ENCODE data around the gene OR8D1.

Gene OR8D1

DNA sequence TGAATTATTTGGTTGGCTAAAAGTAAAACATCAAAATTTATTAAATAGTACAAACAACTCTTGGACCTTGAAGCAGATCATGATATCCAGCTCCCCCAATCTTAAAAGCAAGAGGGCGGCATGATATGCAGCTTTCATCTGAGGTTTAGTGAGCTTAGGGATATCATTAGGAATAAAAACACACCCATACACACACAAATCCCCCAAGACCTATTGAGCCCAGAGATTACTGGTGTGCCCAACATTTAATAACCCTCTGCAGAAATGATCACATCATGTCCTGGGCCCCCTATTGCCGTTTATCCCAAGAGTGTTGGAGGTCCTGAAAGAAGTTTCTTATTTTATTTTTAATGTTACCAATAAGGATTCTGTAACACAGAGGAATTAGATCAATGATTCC, at the start of gene OR8D1:
Gene OR8D1 (minus strand): TSS at position 101 of the 400 bp plus-strand sequence. CDS start 3,183 bp downstream, outside the sequence.
- no peak for DNase-seq (ENCODE audit: low read depth, low spot score)

- no peak for DNase-seq (ENCODE audit: low read depth, low spot score)
Observed at GRCh38 chr11:124359566-124359965, 45.8 kb upstream of the OR8D1 start.

DNA sequence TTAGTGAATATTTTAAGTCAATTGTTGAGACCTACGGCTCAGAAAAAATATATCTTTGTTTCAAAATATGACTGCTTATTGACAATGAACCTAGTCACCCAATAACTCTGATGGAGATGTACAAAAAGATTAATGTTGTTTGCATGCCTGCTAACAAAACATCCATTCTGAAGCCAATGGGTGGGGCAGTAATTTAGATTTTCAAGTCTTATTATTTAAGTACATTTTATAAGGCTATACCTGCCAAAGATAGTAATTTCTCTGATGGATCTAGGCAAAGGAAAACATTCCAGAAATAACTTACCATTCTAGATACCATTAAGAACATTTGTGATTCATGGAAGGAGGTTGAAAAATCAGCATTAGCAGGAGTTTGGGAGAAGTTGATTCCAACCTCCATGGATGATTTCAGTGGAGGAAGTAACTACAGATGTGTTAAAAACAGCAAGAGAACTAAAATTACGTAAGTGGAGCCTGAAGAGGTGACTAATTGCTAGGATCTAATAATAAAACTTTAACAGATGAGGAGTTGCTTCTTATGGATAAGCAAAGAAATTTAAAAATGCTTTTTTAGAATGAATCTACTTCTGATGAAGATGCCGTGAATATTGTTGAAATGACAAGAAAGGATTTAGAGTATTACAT, 32.7 kb upstream of the OR8D1 start:
- DNase-seq (ENCODE audit: low read depth, low spot score) = no peak

DNA sequence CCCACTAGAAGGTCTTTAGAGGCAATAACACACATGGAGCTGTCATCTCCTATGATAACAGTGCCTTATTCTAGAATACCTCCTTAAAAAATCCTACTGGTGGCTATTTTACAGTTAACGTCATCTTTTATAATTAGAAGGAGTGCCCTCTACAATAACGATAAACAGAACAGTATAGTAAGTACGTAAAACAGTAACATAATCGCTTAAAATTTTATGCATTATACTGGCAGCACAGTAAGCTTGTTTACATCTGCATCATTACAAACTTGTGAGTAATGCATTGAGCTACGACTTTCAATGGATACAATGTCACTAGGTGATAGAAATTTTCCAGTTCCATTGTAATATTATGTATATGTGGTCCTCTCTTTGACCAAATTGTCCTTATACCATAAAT, 30.6 kb upstream of the OR8D1 start:
- no peak for DNase-seq (ENCODE audit: low read depth, low spot score)

DNA sequence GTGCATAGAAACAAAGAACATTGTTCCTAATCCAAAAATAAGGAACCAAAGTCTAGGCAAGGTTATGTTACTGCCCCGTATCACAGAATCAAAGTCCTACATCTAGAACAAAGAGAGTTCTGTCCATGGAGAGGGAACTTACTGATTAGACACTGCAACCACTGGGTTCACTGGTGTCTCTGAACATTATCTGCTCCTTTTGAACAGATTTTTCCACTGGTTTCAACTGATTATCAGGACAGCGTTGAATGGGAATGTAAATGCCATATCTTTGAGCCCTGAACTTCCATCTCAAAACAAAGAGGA, 26.3 kb upstream of the OR8D1 start:
- no peak for DNase-seq (ENCODE audit: low read depth, low spot score)

GRCh38 chr11:124339396-124340141, 25.8 kb upstream of the OR8D1 start:
- no peak for DNase-seq (ENCODE audit: low read depth, low spot score)

DNA sequence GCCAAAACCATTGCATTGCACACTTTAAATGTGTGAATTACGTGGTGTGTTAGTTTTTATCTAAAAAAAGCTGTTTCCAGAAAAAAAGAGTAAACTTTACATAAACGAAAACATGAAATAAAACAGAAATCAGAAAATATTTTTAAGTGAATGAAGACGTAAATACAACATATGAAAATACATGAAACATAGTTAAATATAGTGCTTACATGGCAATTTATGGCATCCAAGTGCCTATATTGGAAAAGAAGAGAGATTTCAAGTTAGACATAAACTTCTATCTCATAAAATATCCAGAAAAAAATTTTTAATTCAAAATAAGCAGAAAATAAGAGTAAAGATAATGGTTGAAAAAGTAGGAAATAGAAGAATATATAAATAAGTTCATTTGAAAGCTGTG, 18.1 kb upstream of the OR8D1 start:
- DNase-seq (ENCODE audit: low read depth, low spot score) = no peak

- DNase-seq (ENCODE audit: low read depth, low spot score) = no peak
Observed at GRCh38 chr11:124329787-124330478, 16.2 kb upstream of the OR8D1 start.

- no peak for DNase-seq (ENCODE audit: low read depth, low spot score)
Observed at GRCh38 chr11:124327775-124328174, 14.0 kb upstream of the OR8D1 start.

DNA sequence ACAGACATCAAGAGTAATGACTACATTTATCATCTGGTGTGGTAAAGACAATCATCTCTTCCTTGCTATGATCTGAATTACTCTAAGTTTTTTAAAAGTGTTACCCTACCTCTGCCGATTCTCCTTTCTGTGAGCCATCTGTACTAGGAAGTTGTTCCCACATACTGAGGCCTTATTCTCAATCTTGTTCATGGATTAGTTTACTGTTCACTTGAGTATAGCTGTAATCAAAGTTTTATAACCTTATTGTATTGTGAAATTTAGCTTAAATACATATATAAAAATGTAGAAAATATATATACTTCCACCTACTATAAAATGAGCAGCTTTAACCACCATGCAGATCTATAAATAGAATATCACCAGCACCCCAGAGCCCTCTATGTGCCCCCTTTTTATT, 8.6 kb upstream of the OR8D1 start:
- DNase-seq (ENCODE audit: low read depth, low spot score) = no peak

DNA sequence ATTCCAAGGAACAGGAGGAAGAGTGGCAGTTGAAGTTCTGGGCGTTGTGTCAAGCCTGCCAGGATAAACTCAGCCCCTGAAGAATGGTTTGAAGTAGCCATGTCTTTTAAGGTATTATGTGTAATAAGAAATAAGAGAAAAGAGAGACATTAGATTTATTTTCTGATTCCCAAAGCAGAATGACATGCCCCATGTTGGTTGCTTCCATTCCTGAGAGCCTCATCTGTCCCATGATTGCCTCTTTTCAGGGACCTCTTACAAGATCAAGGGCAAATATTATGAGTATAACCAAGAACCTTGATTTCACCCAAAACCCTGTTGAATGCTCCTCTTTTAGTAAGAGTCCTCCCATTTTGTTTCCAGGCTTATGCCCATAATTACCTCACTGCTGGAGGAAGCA, 6.3 kb upstream of the OR8D1 start, which contains the start of gene OR8D2:
Gene OR8D2 (minus strand): TSS at position 101 of the 400 bp plus-strand sequence. CDS start 0 bp downstream, at position 101.
- DNase-seq (ENCODE audit: low read depth, low spot score) = no peak

DNA sequence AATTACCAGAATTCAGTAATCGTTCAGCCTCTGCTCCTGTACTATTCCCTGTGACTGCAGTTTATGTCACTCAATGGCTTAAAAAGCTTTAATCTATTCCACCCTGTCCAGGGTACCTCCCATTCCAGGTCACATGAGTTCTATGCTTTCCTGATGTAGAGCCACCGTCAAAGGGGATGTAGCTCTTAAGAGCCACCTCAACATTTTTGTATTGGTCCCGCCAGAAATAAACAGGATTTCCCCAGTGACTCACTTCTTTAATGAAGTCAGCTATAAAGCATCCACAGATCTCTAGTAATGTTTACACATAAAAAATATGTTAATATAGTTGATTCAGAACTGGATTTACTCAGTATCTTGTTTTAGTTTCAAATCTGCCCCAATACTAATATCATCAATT, 1.3 kb upstream of the OR8D1 start:
- DNase-seq (ENCODE audit: low read depth, low spot score) = no peak

DNA sequence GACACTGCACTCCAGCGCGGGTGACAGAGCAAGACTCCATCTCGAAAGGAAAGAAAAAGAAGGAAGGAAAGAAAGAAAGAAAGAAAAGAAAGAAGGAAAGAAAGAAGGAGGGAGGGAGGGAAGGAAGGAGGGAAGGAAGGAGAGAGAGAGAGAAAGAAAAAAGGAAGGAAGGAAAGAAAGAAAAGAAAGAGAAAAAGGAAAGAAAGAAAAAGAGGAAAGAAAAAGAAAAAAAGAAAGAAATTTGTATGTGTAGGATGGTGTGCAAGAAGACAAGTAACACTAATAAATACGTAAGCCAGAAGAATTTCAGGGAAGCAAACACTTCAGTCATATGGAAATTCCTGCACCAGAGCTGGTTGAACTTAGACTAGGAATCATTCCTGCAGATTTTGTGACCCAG, 618 bp downstream of the OR8D1 start:
- no peak for DNase-seq (ENCODE audit: low read depth, low spot score)

- DNase-seq (ENCODE audit: low read depth, low spot score) = no peak
Observed at GRCh38 chr11:124311670-124312069, 2.1 kb downstream of the OR8D1 start.

GRCh38 chr11:124311269-124311668, 2.5 kb downstream of the OR8D1 start:
- DNase-seq (ENCODE audit: low read depth, low spot score) = no peak

DNA sequence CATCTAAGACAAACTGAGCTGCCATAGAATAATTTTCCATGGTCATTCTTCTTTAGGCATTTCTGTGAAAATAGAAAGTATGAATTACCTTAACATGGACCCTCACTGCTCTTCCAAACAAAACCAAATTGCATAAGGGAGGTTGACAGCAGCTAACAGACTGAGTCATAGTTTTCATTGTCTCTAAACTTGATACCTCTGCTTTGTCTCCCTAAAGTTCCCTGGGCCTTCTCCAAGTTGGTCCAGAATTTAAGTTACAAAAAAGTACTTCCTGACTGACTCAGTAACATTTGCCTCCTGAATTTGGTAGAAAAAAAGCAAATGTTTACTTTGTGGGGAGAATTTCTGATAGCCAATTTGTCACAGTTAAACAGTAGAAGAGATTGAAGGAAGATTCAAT, 3.0 kb downstream of the OR8D1 start:
- DNase-seq (ENCODE audit: low read depth, low spot score) = no peak

DNA sequence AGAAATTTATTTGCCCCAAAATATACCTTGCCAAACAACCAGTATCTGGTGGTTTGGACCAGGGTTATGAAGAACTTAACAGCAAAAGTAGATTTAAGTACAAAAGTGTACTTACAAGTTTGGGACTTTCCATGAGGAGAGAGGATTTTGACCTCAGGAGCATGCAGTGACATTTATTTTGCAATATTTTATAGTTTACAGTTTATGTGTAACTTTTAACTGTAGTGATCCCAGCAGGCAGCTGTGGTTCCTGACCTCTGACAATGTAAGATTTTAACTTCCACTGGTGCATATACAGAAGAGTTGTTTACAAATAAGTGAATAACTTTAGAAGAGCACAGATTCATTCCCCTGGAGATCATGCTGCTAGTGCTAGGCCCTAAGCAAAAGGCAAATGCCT, 6.7 kb downstream of the OR8D1 start:
- no peak for DNase-seq (ENCODE audit: low read depth, low spot score)

- no peak for DNase-seq (ENCODE audit: low read depth, low spot score)
Observed at GRCh38 chr11:124302347-124303125, 11.2 kb downstream of the OR8D1 start.

DNA sequence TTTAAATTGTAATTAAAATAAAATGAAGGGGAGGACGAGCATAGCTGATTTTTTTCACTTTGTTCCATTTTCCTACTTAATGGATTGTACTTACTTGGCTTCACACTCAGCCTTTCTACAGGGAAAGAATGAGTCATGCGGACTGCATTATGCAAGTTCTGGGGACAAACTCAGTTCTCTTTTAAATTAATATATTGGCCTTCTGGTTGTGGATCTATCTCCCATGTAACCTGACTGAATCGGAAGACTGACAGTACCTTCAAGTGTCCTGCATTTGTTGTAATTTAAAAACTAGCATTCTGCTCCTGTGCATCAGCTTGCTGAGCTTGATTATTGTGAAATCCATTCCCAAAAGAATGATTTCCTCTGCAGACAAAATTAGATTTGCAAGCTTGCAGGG, 12.2 kb downstream of the OR8D1 start:
- DNase-seq (ENCODE audit: low read depth, low spot score) = no peak

DNA sequence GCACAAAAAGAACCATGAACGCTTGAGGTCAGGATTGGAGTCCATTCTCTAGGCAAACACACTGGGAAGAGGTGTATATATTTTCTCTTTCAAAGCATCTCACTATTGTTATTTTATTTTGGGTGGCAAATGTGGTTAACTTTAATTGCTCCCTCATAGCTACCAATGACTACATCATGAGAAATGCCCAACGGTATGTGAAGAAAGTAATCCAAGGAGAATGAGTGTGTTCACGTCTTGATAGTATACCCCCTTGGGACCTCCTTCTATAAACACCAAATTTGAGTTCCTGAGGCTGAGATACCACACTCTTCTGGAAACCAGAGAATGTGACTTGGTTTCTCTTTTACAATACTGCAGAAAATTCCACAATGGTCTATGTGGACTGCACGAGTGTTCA, 15.8 kb downstream of the OR8D1 start:
- DNase-seq (ENCODE audit: low read depth, low spot score) = no peak

- DNase-seq (ENCODE audit: low read depth, low spot score) = no peak
Observed at GRCh38 chr11:124296016-124296415, 17.7 kb downstream of the OR8D1 start.

- no peak for DNase-seq (ENCODE audit: low read depth, low spot score)
Observed at GRCh38 chr11:124294687-124295086, 19.1 kb downstream of the OR8D1 start.

All from activated CD4-positive, CD25-positive, alpha-beta regulatory T cell treated with anti-CD3 and anti-CD28 coated beads, Interleukin-2, amount 50 U/mL, for 16 hours (primary cell).